ENCODE measurements around the gene KIF5A. TPM values are rescaled to one million over a fixed set of nuclear protein-coding genes. Genes with fewer than 3 reads are reported as not detected.

KIF5A gene
- total RNA-seq, 1 experiment from 2014 or later, result 0.47 TPM

- H3K4me1 ChIP-seq, result peaks cover 4% of the 10 kb centered on the region; the same call in 1 of the 2 replicates
- peak; percentile 96 to 100 for DNase-seq
- H3K27me3 ChIP-seq, result no peaks in the 10 kb centered on the region
- peak within 1 kb of the TSS; percentile 18; the same call in 1 of the 2 replicates for H3K27ac ChIP-seq
- H3K9me3 ChIP-seq (replicated peaks), result no peaks in the 10 kb centered on the region
- H3K36me3 ChIP-seq, result peaks cover 11% of the 10 kb centered on the region
- H3K4me3 ChIP-seq, result peak within 1 kb of the TSS; percentile 73
These were observed 83.4 kb downstream of the KIF5A start, which contains the start of gene B4GALNT1 for GRCh38 chr12:57632958-57633840. Gene B4GALNT1 (minus strand): TSS chr12:57633201. CDS start chr12:57632132, 1,069 bp downstream.

Other genes starting within 250 kb of the KIF5A start
- 17.0 and 18.6 TPM in 2 replicates for gene R3HDM2, start 119.0 kb upstream of the KIF5A start, total RNA-seq (2014; rRNA removed; shearing (Covaris generic))
- gene INHBC, start 115.3 kb upstream of the KIF5A start, total RNA-seq (2014; rRNA removed; shearing (Covaris generic)), result 0.28 and 0.41 TPM in 2 replicates
- 17.0 and 32.9 TPM in 2 replicates for gene INHBE, start 94.7 kb upstream of the KIF5A start, total RNA-seq (2014; rRNA removed; shearing (Covaris generic))
- gene GLI1, start 90.3 kb upstream of the KIF5A start, total RNA-seq (2014; rRNA removed; shearing (Covaris generic)), result 171 and 174 TPM in 2 replicates
- 5.7 and 9.3 TPM in 2 replicates for gene ARHGAP9, start 70.2 kb upstream of the KIF5A start, total RNA-seq (2014; rRNA removed; shearing (Covaris generic))
- 690 and 839 TPM in 2 replicates for gene MARS1, start 62.0 kb upstream of the KIF5A start, total RNA-seq (2014; rRNA removed; shearing (Covaris generic))
- 68.0 and 91.1 TPM in 2 replicates for gene DDIT3, start 29.5 kb upstream of the KIF5A start, total RNA-seq (2014; rRNA removed; shearing (Covaris generic))
- 60.0 and 60.1 TPM in 2 replicates for gene MBD6, start 27.2 kb upstream of the KIF5A start, total RNA-seq (2014; rRNA removed; shearing (Covaris generic))
- 63.5 and 83.3 TPM in 2 replicates for gene DCTN2, start 2.9 kb upstream of the KIF5A start, total RNA-seq (2014; rRNA removed; shearing (Covaris generic))
- 170 and 171 TPM in 2 replicates for gene PIP4K2C, start 41.1 kb downstream of the KIF5A start, total RNA-seq (2014; rRNA removed; shearing (Covaris generic))
- gene DTX3, start 54.8 kb downstream of the KIF5A start, total RNA-seq (2014; rRNA removed; shearing (Covaris generic)), result 157 and 192 TPM in 2 replicates
- 234 and 262 TPM in 2 replicates for gene ARHGEF25, start 61.4 kb downstream of the KIF5A start, total RNA-seq (2014; rRNA removed; shearing (Covaris generic))
- gene B4GALNT1, start 83.2 kb downstream of the KIF5A start, total RNA-seq (2014; rRNA removed; shearing (Covaris generic)), result 82.7 and 104 TPM in 2 replicates
- 1,587 and 1,701 TPM in 2 replicates for gene OS9, start 144.1 kb downstream of the KIF5A start, total RNA-seq (2014; rRNA removed; shearing (Covaris generic))
- gene AGAP2, start 188.7 kb downstream of the KIF5A start, total RNA-seq (2014; rRNA removed; shearing (Covaris generic)), result 38.6 and 39.7 TPM in 2 replicates
- gene TSPAN31, start 195.0 kb downstream of the KIF5A start, total RNA-seq (2014; rRNA removed; shearing (Covaris generic)), result 292 and 318 TPM in 2 replicates
- gene CDK4, start 202.3 kb downstream of the KIF5A start, total RNA-seq (2014; rRNA removed; shearing (Covaris generic)), result 5,376 and 5,685 TPM in 2 replicates
- 136 and 147 TPM in 2 replicates for gene MARCHF9, start 205.1 kb downstream of the KIF5A start, total RNA-seq (2014; rRNA removed; shearing (Covaris generic))
- gene CYP27B1, start 217.0 kb downstream of the KIF5A start, total RNA-seq (2014; rRNA removed; shearing (Covaris generic)), result 72.6 and 97.4 TPM in 2 replicates
- gene METTL1, start 222.1 kb downstream of the KIF5A start, total RNA-seq (2014; rRNA removed; shearing (Covaris generic)), result 316 and 341 TPM in 2 replicates
- gene EEF1AKMT3, start 222.6 kb downstream of the KIF5A start, total RNA-seq (2014; rRNA removed; shearing (Covaris generic)), result 93.5 and 100 TPM in 2 replicates
- 440 and 505 TPM in 2 replicates for gene TSFM, start 232.7 kb downstream of the KIF5A start, total RNA-seq (2014; rRNA removed; shearing (Covaris generic))